Calu3 (cell line): Measurements from ENCODE around the gene CEACAM18. TPM values are rescaled to one million over a fixed set of nuclear protein-coding genes. Genes with fewer than 3 reads are reported as not detected.

ENCODE experiments used
- BruUV-seq: library from RNA; stranded (reverse); fragments of 400-500 nt; replicated peaks from 2 replicates; lab custom pipeline; 2021; lab: Mats Ljungman, UMichigan
- CTCF ChIA-PET: fragments of 300-600 bp; sonication (Branson Sonifier 250); formaldehyde crosslinking; loops from one replicate; lab custom pipeline; 2022; ENCODE audit warnings: antibody characterized with exemption; lab: Charles Lee
- DNase-seq: peaks from one replicate; pipeline ENCODE4 v3.0.0; 2022
- H3K27ac Mint-ChIP-seq: one replicate; pipeline ENCODE4 v1.8.0; 2022; ENCODE audit warnings: mixed read lengths; ENCODE audit not compliant: unreplicated experiment
- H3K27me3 Mint-ChIP-seq: one replicate; pipeline ENCODE4 v1.8.0; 2022; ENCODE audit warnings: mixed read lengths; ENCODE audit not compliant: unreplicated experiment
- H3K36me3 Mint-ChIP-seq: one replicate; pipeline ENCODE4 v1.8.0; 2022; ENCODE audit warnings: mild to moderate bottlenecking, moderate library complexity, mixed read lengths; ENCODE audit not compliant: insufficient read depth, unreplicated experiment
- H3K4me1 Mint-ChIP-seq: one replicate; pipeline ENCODE4 v1.8.0; 2022; ENCODE audit warnings: mild to moderate bottlenecking, low read depth, mixed read lengths; ENCODE audit not compliant: unreplicated experiment
- H3K4me3 Mint-ChIP-seq: one replicate; pipeline ENCODE4 v1.8.0; 2022; ENCODE audit warnings: mild to moderate bottlenecking, low read depth, moderate library complexity, mixed read lengths; ENCODE audit not compliant: unreplicated experiment
- H3K9me3 Mint-ChIP-seq: one replicate; pipeline ENCODE4 v1.8.0; 2022; ENCODE audit warnings: low read depth, mixed read lengths; ENCODE audit not compliant: unreplicated experiment
- intact Hi-C: fragments of 100-400 bp; cut with micrococcal nuclease; formaldehyde crosslinking; loops from one replicate; pipeline ENCODE4 v1.10.0; 2022; ENCODE audit not compliant: unreplicated experiment
- total RNA-seq: library from RNA; stranded (reverse); gene quantifications from 2 replicates; pipeline ENCODE4 v1.2.3, GENCODE V29; 2022
- TF ChIP-seq, protein P1 (sequence below): fragments of 200-600 bp; IDR thresholded peaks from one replicate; pipeline ENCODE4 v1.8.0; 2022; ENCODE audit warnings: antibody characterized with exemption; ENCODE audit not compliant: unreplicated experiment

Gene CEACAM18
- total RNA-seq, 1 experiment from 2014 or later: not detected

DNA sequence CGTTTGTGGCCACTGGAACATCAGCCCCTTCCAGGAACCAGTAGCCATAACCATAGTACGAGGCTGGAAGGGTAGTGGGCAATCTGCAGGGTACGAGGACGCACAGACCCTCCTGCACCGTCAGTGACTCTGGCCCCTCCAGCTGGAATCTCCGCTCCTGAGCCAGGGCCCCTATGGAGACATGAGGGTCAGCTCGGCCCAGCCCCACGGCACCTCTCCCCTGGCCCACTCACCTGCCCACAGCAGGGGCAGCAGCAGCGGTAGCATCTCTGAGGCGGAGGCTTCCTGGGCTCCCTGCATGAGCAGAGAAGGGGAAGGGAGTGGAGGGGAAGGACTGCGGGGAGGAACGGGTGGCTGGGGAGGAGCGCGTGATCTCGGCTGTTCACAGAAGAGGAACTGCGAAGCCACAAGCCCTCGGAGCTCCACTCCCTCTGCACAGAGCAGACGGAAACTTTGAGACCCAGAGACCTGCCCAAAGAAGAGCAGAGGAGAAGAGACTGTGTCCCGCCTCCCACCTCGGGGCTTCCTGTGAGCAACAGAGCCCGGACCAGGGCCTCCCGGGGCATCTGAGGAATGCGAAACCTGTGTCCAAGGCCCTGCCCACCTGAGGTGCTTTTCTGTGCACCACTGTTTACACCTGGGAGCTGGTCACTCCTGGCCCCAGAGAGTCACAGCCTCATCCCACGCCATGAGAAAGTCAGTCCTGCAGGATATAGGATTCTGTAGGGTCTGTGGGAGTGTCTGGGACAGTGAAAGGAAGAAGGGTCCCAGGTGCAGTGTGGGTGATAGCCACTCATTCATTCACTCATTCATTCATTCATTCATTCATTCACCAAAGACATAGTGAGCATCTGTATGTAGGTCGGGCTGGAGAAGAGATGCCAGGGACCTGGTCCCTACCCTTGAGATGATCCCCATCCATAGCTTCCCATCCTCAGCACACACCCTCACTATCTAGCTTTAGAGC lies 53.3 kb downstream of the CEACAM18 start, which contains the start of gene SIGLEC6:
Gene SIGLEC6, minus strand, starts transcription at position 322 of the 967 bp plus-strand sequence. Its CDS starts 22 bp downstream, at position 300.
- no peak within 1 kb of the TSS for H3K27ac Mint-ChIP-seq

DNA sequence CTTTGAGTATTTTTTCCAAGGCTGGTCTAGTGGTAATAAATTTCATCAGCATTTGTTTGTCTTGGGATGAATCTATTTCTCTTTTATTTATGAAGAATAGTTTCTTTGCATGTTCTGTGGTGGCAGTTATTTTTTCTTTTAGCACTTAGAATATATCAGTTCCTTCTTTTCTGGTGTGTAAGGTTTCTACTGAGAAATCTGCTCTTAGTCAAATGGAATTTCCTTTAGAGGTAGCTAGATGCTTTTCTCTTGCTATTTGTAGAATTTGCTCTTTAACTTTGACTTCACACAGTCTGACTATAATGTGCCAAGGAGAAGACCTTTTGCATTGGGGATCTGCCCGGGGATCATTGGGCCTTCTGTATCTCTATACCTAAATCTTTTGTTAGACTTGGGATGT lies 57.2 kb downstream of the CEACAM18 start:
- DNase-seq: no peak
- BruUV-seq: no TSS peak
- Mint-ChIP-seq H3K27me3 (peaks cover 84% of the 10 kb centered on the region), H3K27ac (no peak overlapping the region), H3K9me3 (no peaks in the 10 kb centered on the region), H3K4me3 (no peak overlapping the region), H3K4me1 (no peaks in the 10 kb centered on the region), H3K36me3 (no peaks in the 10 kb centered on the region)
- intact Hi-C loops: no loop called here
- TF ChIP-seq, protein P1, sequence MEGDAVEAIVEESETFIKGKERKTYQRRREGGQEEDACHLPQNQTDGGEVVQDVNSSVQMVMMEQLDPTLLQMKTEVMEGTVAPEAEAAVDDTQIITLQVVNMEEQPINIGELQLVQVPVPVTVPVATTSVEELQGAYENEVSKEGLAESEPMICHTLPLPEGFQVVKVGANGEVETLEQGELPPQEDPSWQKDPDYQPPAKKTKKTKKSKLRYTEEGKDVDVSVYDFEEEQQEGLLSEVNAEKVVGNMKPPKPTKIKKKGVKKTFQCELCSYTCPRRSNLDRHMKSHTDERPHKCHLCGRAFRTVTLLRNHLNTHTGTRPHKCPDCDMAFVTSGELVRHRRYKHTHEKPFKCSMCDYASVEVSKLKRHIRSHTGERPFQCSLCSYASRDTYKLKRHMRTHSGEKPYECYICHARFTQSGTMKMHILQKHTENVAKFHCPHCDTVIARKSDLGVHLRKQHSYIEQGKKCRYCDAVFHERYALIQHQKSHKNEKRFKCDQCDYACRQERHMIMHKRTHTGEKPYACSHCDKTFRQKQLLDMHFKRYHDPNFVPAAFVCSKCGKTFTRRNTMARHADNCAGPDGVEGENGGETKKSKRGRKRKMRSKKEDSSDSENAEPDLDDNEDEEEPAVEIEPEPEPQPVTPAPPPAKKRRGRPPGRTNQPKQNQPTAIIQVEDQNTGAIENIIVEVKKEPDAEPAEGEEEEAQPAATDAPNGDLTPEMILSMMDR: no peak
- CTCF ChIA-PET: no interaction called here

More for the DNA sequence above, 53.3 kb downstream of the CEACAM18 start, which contains the start of gene SIGLEC6:
- BruUV-seq: no TSS peak
- no peak for DNase-seq
- CTCF ChIA-PET: no interaction called here
- H3K27me3 Mint-ChIP-seq: peaks cover 100% of the 10 kb centered on the region
- TF ChIP-seq, protein P1: no peak
- intact Hi-C loops: no loop called here
- no peaks in the 10 kb centered on the region for H3K36me3 Mint-ChIP-seq
- no peak within 1 kb of the TSS for H3K4me3 Mint-ChIP-seq
- no peaks in the 10 kb centered on the region for H3K9me3 Mint-ChIP-seq
- no peaks in the 10 kb centered on the region for H3K4me1 Mint-ChIP-seq

DNA sequence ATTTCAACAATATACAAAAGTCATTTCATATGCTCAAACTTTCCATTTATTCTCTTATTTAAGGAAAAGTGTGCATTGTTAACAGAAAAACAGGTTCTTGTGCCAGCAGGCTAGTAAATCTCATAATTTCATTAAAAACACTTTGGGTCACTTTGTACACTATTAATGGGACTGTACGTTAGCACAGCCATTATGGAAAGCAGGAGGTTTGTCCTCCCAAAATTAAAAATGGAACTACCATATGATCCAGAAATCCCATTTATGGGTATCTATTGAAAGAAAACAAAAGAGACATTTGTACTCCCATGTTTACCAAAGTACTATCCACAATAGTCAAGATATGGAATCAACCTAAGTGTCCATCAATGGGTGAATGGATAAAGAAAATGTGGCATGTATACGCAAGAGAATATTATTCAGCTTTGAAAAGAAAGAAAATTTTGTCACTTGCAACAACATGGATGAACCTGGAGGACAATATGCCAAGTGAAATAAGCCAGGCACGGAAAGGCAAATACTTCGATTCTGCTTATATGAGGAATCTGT lies 61.6 kb downstream of the CEACAM18 start:
- Mint-ChIP-seq H3K36me3 (no peaks in the 10 kb centered on the region), H3K27me3 (peaks cover 82% of the 10 kb centered on the region), H3K9me3 (peaks cover 3% of the 10 kb centered on the region), H3K27ac (no peak overlapping the region), H3K4me1 (no peaks in the 10 kb centered on the region), H3K4me3 (no peak overlapping the region)
- no peak for DNase-seq
- intact Hi-C loops: no loop called here
- CTCF ChIA-PET: no interaction called here
- TF ChIP-seq, protein P1: no peak
- BruUV-seq: no TSS peak

Other genes starting within 250 kb of the CEACAM18 start
- gene SIGLECL1, start 227.5 kb upstream of the CEACAM18 start, total RNA-seq: not detected in 2 replicates
- gene IGLON5, start 166.9 kb upstream of the CEACAM18 start, total RNA-seq: not detected in 2 replicates
- 3.0 and 3.6 TPM in 2 replicates for gene VSIG10L, start 136.4 kb upstream of the CEACAM18 start, total RNA-seq
- gene ETFB, start 112.2 kb upstream of the CEACAM18 start, total RNA-seq: 203 and 213 TPM in 2 replicates
- 1.1 and 1.2 TPM in 2 replicates for gene CLDND2, start 109.5 kb upstream of the CEACAM18 start, total RNA-seq
- not detected in 2 replicates for gene NKG7, start 105.9 kb upstream of the CEACAM18 start, total RNA-seq
- not detected in 2 replicates for gene LIM2, start 90.6 kb upstream of the CEACAM18 start, total RNA-seq
- not detected in 2 replicates for gene C19orf84, start 87.9 kb upstream of the CEACAM18 start, total RNA-seq
- gene SIGLEC10, start 60.9 kb upstream of the CEACAM18 start, total RNA-seq: not detected in 2 replicates
- gene SIGLEC8, start 20.1 kb upstream of the CEACAM18 start, total RNA-seq: not detected in 2 replicates
- gene SIGLEC12, start 23.3 kb downstream of the CEACAM18 start, total RNA-seq: not detected in 2 replicates
- not detected in 2 replicates for gene SIGLEC6, start 53.1 kb downstream of the CEACAM18 start, total RNA-seq
- 10.2 and 16.1 TPM in 2 replicates for gene ZNF175, start 92.7 kb downstream of the CEACAM18 start, total RNA-seq
- gene SIGLEC5, start 151.9 kb downstream of the CEACAM18 start, total RNA-seq: not detected in 2 replicates
- not detected in 2 replicates for gene SIGLEC14, start 168.3 kb downstream of the CEACAM18 start, total RNA-seq
- 30.3 and 33.7 TPM in 2 replicates for gene SPACA6, start 214.8 kb downstream of the CEACAM18 start, total RNA-seq
- not detected in 2 replicates for gene HAS1, start 245.5 kb downstream of the CEACAM18 start, total RNA-seq